K562 (cell line): Measurements from ENCODE around the gene SMC4. TPM values are rescaled to one million over a fixed set of nuclear protein-coding genes. Genes with fewer than 3 reads are reported as not detected.

ENCODE experiments used
- ATAC-seq: fragments of 200-7000 bp; cut with Tn5 transposase; 3 replicates; pipeline ENCODE4 v1.9.1; 2020; ENCODE audit warnings: moderate library complexity
- BruUV-seq: library from RNA; stranded (reverse); fragments of 400-500 nt; replicated peaks from 2 replicates; lab custom pipeline; 2021; lab: Mats Ljungman, UMichigan
- CTCF ChIA-PET: fragments of 300-600 bp; formaldehyde crosslinking; extraction: SDS; loops from one replicate; lab custom pipeline; 2021; ENCODE audit warnings: low intra/inter-chr PET ratio; lab: Yijun Ruan, JAX
- POLR2A ChIA-PET: fragments of 300-600, 350-650 bp; sonication (Branson Sonifier 250); formaldehyde crosslinking; extraction: SDS; loops from one replicate; lab custom pipeline; 2021; ENCODE audit warnings: antibody characterized with exemption, inconsistent platforms; lab: Yijun Ruan, JAX
- DNase-seq, 4 experiments: peaks; one replicate each; pipeline versions ENCODE4 v3.0.0 to v3.0.0-alpha.2; 2011 to 2018; ENCODE audit warnings: low spot score in 3 of 4, mixed read lengths in 3 of 4; ENCODE audit errors: extremely low read depth in 1 of 4
- FAIRE-seq: peaks from 2 replicates; lab custom pipeline; 2011; peaks lifted over from hg19 to GRCh38; lab: Jason Lieb, UNC
- H2AFZ ChIP-seq: 2 replicates; pipeline ENCODE4 v1.6.0; 2011; ENCODE audit warnings: low read depth, low read length, control low read depth, inconsistent platforms
- H3K27ac ChIP-seq: fragments of 200-600 bp; 3 replicates; pipeline ENCODE4 v1.8.0; 2011; ENCODE audit warnings: low read depth, mild to moderate bottlenecking, control low read depth, inconsistent platforms, low read length, moderate library complexity, mixed read lengths; ENCODE audit errors: extremely low read depth
- H3K27me3 ChIP-seq, 2 experiments: fragments of 300-600 bp in 1 of 2; 2 replicates in 1 of 2; 3 replicates in 1 of 2; pipeline versions ENCODE4 v1.6.0 to v1.8.0; 2011; ENCODE audit warnings: inconsistent platforms in 2 of 2, low read length in 2 of 2, mild to moderate bottlenecking in 1 of 2, mixed read lengths in 1 of 2, moderate library complexity in 1 of 2; ENCODE audit not compliant: control insufficient read depth in 2 of 2, insufficient read depth in 2 of 2
- H3K36me3 ChIP-seq: fragments of 300-600 bp; 3 replicates; pipeline ENCODE4 v1.8.0; 2011; ENCODE audit warnings: mild to moderate bottlenecking, low read length, inconsistent platforms; ENCODE audit not compliant: control insufficient read depth, insufficient read depth
- H3K4me1 ChIP-seq, 2 experiments: fragments of 200-600 bp in 1 of 2; replicated peaks in 1 of 2; 2 replicates in 1 of 2; 3 replicates in 1 of 2; pipeline versions ENCODE4 v1.5.1 to v1.8.0; 2011; ENCODE audit warnings: inconsistent platforms in 2 of 2, low read length in 2 of 2, mild to moderate bottlenecking in 1 of 2, mixed read lengths in 1 of 2, moderate library complexity in 1 of 2; ENCODE audit not compliant: control insufficient read depth in 2 of 2, insufficient read depth in 2 of 2
- H3K4me2 ChIP-seq: 2 replicates; pipeline ENCODE4 v1.6.1; 2011; ENCODE audit warnings: low read length, control low read depth, inconsistent platforms, mixed read lengths; ENCODE audit not compliant: insufficient read depth
- H3K4me3 ChIP-seq: fragments of 200-600 bp; sonication (generic), shearing (Covaris generic); 2 replicates; pipeline ENCODE4 v1.5.1; 2016; ENCODE audit warnings: control low read depth, inconsistent platforms
- H3K79me2 ChIP-seq: fragments of 200-600 bp; 3 replicates; pipeline ENCODE4 v1.8.0; 2011; ENCODE audit warnings: low read length, inconsistent platforms; ENCODE audit not compliant: control insufficient read depth, insufficient read depth
- H3K9ac ChIP-seq, 2 experiments: 2 replicates each; pipeline versions ENCODE4 v1.6.0 to v1.6.1; 2011; ENCODE audit warnings: low read depth in 2 of 2, low read length in 2 of 2, control low read depth in 1 of 2, inconsistent platforms in 1 of 2, mild to moderate bottlenecking in 1 of 2, mixed read lengths in 1 of 2; ENCODE audit not compliant: insufficient read depth in 1 of 2
- H3K9me1 ChIP-seq: one replicate; pipeline ENCODE4 v1.6.0; 2011; ENCODE audit warnings: inconsistent platforms, mild to moderate bottlenecking, low read length, moderate library complexity; ENCODE audit not compliant: control insufficient read depth, insufficient read depth
- H3K9me3 ChIP-seq: replicated peaks from 2 replicates; pipeline ENCODE4 v1.5.1; 2011; ENCODE audit warnings: low read depth, low read length, inconsistent platforms; ENCODE audit not compliant: control insufficient read depth, insufficient read depth
- H4K20me1 ChIP-seq: replicated peaks from 2 replicates; pipeline ENCODE4 v1.6.1; 2011; ENCODE audit warnings: low read length, inconsistent platforms, mixed read lengths; ENCODE audit not compliant: control insufficient read depth, insufficient read depth
- BACH1 ChIP-seq: fragments of 200-800 bp; sonication (Bioruptor generic); IDR thresholded peaks from 2 replicates; pipeline ENCODE4 v1.6.1; 2016; ENCODE audit warnings: missing genetic modification characterization, missing compliant biosample characterization
- CTBP1 ChIP-seq: fragments of 450-650 bp; IDR thresholded peaks from 2 replicates; pipeline ENCODE4 v1.6.1; 2016; ENCODE audit warnings: borderline replicate concordance
- FOXA3 ChIP-seq, 2 experiments: fragments of 450-650 bp in 1 of 2; sonication (generic) in 1 of 2; formaldehyde crosslinking; IDR thresholded peaks in 1 of 2; conservative IDR thresholded peaks in 1 of 2; 2 replicates each; pipeline versions ENCODE4 v1.4.0 to v1.8.0; 2020 to 2022; ENCODE audit warnings: mild to moderate bottlenecking in 2 of 2, missing genetic modification reagents in 1 of 2
- PTBP1 ChIP-seq: fragments of 200-400 bp; formaldehyde crosslinking; IDR thresholded peaks from 2 replicates; pipeline ENCODE4 v1.6.1; 2017; ENCODE audit warnings: low read depth, low read length
- SIN3A ChIP-seq, 2 experiments: fragments of 150-350 bp in 1 of 2; IDR thresholded peaks; 2 replicates each; pipeline ENCODE4 v1.6.1; 2011 to 2016; ENCODE audit warnings: borderline replicate concordance in 2 of 2, low read depth in 2 of 2, low read length in 2 of 2, mild to moderate bottlenecking in 2 of 2, moderate library complexity in 2 of 2; ENCODE audit not compliant: control insufficient read depth in 1 of 2
- USF1 ChIP-seq: sonication (generic); formaldehyde crosslinking; IDR thresholded peaks from 2 replicates; pipeline ENCODE4 v1.9.0; 2022; ENCODE audit warnings: mild to moderate bottlenecking, missing genetic modification reagents
- ZNF217 ChIP-seq: sonication (generic); formaldehyde crosslinking; IDR thresholded peaks from 2 replicates; pipeline ENCODE4 v1.8.0; 2022; ENCODE audit warnings: mild to moderate bottlenecking, missing genetic modification reagents
- WGBS: fragments of 100-300 bp; shearing (Covaris generic); methylation state at CpG from one replicate; pipeline ENCODE4 v1.1.6; 2016; ENCODE audit warnings: low coverage, mixed read lengths; ENCODE audit not compliant: insufficient coverage; ENCODE audit errors: missing lambda C conversion rate; 5-methylcytosine and 5-hydroxymethylcytosine counted together
- in situ Hi-C: fragments of 300-500 bp; cut with MboI; formaldehyde crosslinking; loops from 4 replicates; pipeline ENCODE4 v1.15.0; 2018; ENCODE audit warnings: inconsistent platforms, mixed read lengths
- intact Hi-C: fragments of 100-400 bp; cut with micrococcal nuclease; formaldehyde crosslinking; loops from 2 replicates; pipeline ENCODE4 v1.14.2; 2022
- polyA plus RNA-seq, 8 experiments: library from polyadenylated mRNA; depleted of rRNA in 4 of 8; stranded (reverse) in 5 of 8; unstranded in 3 of 8; fragments of >200 nt; fragmentation: Nextera tagmentation in 2 of 8; fragmentation: Illumina TruSeq in 1 of 8; extraction: Ambion mirVana in 2 of 8; extraction: Trizol in 1 of 8; gene quantifications; 2 replicates each; pipeline versions ENCODE4 v1.2.1 to v1.2.3, GENCODE V29; 2011 to 2014; ENCODE audit warnings: inconsistent platforms in 1 of 8, missing spikeins in 1 of 8
- total RNA-seq, 7 experiments: library from RNA; depleted of rRNA in 6 of 7; stranded (reverse); fragments of >200 nt in 6 of 7; fragmentation: Illumina TruSeq in 2 of 7; extraction: Trizol in 2 of 7; gene quantifications; 2 replicates each; pipeline versions ENCODE4 v1.2.1 to v1.2.3, GENCODE V29; 2011 to 2021; ENCODE audit warnings: low replicate concordance in 1 of 7
- TF ChIP-seq, protein P1 (sequence below): fragments of 450-650 bp; formaldehyde crosslinking; IDR thresholded peaks from 2 replicates; pipeline ENCODE4 v1.4.0; 2020; ENCODE audit warnings: mild to moderate bottlenecking, moderate library complexity
- TF ChIP-seq, protein P2 (sequence below), 2 experiments: fragments of 450-650 bp; IDR thresholded peaks; 2 replicates each; pipeline ENCODE4 v1.6.1; 2018; ENCODE audit warnings: mild to moderate bottlenecking in 2 of 2, low read depth in 1 of 2; ENCODE audit not compliant: partially characterized antibody in 2 of 2

Gene SMC4
- total and polyA plus RNA-seq, 9 of the 15 experiments (the other 6 are each of a cell fraction or from before 2014, with no cell fraction given), result 87.9 to 347 (median 176) TPM

DNA sequence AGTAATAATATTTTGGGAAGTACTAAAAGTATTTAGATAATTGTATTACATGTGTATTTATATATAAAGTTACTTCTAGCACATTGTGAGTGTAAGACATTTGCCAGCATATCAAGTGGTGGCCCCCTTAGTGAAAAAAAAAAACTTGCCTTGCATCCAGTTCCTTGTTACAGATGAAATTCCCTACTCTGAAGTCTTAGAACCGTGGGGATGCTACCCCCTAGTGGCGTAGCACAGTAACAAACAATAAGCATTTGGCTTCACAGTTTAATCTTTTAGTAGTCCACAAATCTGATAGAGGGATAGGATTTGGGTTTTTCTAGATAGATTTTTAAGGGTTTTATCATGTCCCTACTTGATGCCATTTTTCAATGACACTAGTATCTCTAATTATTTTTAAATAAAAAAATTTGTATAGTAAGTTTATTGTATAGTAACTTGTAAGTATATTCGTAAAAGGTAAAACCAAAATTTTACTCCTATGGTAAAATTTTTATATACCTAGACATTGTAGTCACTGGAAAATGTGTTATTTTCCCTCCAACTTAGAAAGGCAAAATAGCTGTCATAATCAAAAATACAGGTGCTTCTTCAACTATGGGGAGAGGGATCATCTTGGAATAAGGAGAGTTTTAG lies 14.3 kb downstream of the SMC4 start (continued):
- TF ChIP-seq, protein P1, sequence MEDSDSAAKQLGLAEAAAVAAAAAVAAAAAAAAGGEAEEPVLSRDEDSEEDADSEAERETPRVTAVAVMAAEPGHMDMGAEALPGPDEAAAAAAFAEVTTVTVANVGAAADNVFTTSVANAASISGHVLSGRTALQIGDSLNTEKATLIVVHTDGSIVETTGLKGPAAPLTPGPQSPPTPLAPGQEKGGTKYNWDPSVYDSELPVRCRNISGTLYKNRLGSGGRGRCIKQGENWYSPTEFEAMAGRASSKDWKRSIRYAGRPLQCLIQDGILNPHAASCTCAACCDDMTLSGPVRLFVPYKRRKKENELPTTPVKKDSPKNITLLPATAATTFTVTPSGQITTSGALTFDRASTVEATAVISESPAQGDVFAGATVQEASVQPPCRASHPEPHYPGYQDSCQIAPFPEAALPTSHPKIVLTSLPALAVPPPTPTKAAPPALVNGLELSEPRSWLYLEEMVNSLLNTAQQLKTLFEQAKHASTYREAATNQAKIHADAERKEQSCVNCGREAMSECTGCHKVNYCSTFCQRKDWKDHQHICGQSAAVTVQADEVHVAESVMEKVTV (CRISPR knock-in tag), result peak; percentile 62
- TF ChIP-seq FOXA3 (CRISPR knock-in tag; conservative IDR thresholded peaks at IDR 0.05 in 1 of 2, IDR thresholded peaks at IDR 0.05 in 1 of 2), result peak in 1 of 2 experiments; percentile 33; a peak in 1 of 4 replicates

DNA sequence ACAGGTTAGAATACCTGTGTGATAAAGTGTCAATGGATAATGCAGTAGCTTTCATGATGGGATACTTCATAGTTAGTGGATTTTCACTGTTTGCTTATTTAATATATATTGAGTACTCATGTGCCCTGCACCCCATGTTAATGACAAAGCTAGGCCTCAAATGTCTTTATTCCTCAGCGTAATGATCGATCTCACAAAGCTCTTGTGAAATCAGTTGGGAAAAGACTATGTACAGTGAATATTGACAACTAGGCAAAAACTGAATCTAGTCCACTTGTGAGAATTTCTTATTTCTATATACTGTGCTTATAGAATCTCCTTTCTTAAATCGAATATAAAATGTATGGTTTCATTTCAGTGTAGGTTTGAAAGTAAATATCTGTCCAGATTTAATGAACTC lies 17.9 kb downstream of the SMC4 start:
- BruUV-seq, result no TSS peak
- peaks cover 57% of the 10 kb centered on the region for H3K79me2 ChIP-seq
- in situ Hi-C loops, result no loop called here
- H3K9me3 ChIP-seq, result no peaks in the 10 kb centered on the region
- no peaks in the 10 kb centered on the region for H3K4me1 ChIP-seq
- ChIA-PET POLR2A (interaction anchor here (0.6 to 1.9 kb wide), 2 partner anchors 10 to 19 kb away, joined by 3 to 8 read pairs; no protein-coding TSS in a partner anchor), CTCF (no interaction called here)
- H3K36me3 ChIP-seq, result peaks cover 94% of the 10 kb centered on the region
- no peaks in the 10 kb centered on the region for H3K27me3 ChIP-seq
- no peaks in the 10 kb centered on the region for H3K9me1 ChIP-seq
- no peak overlapping the region for H2AFZ ChIP-seq
- DNase-seq (no peak), FAIRE-seq (no peak), ATAC-seq (no peak)
- H3K4me2 ChIP-seq, result no peak overlapping the region
- WGBS, result 97% methylated on average over 3 of the region's 3 CpGs
- no peak overlapping the region for H3K9ac ChIP-seq
- no peak overlapping the region for H3K27ac ChIP-seq
- no peak overlapping the region for H3K4me3 ChIP-seq
- intact Hi-C loops, result no loop called here
- H4K20me1 ChIP-seq, result no peaks in the 10 kb centered on the region
- TF ChIP-seq, protein P2, sequence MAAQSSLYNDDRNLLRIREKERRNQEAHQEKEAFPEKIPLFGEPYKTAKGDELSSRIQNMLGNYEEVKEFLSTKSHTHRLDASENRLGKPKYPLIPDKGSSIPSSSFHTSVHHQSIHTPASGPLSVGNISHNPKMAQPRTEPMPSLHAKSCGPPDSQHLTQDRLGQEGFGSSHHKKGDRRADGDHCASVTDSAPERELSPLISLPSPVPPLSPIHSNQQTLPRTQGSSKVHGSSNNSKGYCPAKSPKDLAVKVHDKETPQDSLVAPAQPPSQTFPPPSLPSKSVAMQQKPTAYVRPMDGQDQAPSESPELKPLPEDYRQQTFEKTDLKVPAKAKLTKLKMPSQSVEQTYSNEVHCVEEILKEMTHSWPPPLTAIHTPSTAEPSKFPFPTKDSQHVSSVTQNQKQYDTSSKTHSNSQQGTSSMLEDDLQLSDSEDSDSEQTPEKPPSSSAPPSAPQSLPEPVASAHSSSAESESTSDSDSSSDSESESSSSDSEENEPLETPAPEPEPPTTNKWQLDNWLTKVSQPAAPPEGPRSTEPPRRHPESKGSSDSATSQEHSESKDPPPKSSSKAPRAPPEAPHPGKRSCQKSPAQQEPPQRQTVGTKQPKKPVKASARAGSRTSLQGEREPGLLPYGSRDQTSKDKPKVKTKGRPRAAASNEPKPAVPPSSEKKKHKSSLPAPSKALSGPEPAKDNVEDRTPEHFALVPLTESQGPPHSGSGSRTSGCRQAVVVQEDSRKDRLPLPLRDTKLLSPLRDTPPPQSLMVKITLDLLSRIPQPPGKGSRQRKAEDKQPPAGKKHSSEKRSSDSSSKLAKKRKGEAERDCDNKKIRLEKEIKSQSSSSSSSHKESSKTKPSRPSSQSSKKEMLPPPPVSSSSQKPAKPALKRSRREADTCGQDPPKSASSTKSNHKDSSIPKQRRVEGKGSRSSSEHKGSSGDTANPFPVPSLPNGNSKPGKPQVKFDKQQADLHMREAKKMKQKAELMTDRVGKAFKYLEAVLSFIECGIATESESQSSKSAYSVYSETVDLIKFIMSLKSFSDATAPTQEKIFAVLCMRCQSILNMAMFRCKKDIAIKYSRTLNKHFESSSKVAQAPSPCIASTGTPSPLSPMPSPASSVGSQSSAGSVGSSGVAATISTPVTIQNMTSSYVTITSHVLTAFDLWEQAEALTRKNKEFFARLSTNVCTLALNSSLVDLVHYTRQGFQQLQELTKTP (IDR thresholded peaks at IDR 0.05; ENCODE audit: low read depth in 1 of 2, partially characterized antibody in 2 of 2), result no peak
- TF ChIP-seq BACH1 (tag) (no peak), USF1 (CRISPR knock-in tag) (no peak), CTBP1 (no peak), SIN3A (IDR thresholded peaks at IDR 0.05; ENCODE audit: borderline replicate concordance in 2 of 2, control insufficient read depth in 1 of 2, low read depth in 2 of 2, low read length in 2 of 2) (no peak), ZNF217 (CRISPR knock-in tag) (no peak), PTBP1 (no peak)
